ENCODE data around the gene MGP.

- TF ChIP-seq EP300 (IDR thresholded peaks at IDR 0.05; ENCODE audit: low read depth) (no peak), CTCF (IDR thresholded peaks at IDR 0.05) (no peak)
Measured at GRCh38 chr12:14844401-14844800, 41.3 kb downstream of the MGP start.

Data from transverse colon (tissue), 3 donors.